ENCODE results near the gene NDUFS1. TPM values are rescaled to one million over a fixed set of nuclear protein-coding genes. Genes with fewer than 3 reads are reported as not detected.

The NDUFS1 gene
- total and polyA plus RNA-seq, 2 donors (not counting 1 experiment from before 2014, with no cell fraction given) = 12.3 to 46.3 TPM

DNA sequence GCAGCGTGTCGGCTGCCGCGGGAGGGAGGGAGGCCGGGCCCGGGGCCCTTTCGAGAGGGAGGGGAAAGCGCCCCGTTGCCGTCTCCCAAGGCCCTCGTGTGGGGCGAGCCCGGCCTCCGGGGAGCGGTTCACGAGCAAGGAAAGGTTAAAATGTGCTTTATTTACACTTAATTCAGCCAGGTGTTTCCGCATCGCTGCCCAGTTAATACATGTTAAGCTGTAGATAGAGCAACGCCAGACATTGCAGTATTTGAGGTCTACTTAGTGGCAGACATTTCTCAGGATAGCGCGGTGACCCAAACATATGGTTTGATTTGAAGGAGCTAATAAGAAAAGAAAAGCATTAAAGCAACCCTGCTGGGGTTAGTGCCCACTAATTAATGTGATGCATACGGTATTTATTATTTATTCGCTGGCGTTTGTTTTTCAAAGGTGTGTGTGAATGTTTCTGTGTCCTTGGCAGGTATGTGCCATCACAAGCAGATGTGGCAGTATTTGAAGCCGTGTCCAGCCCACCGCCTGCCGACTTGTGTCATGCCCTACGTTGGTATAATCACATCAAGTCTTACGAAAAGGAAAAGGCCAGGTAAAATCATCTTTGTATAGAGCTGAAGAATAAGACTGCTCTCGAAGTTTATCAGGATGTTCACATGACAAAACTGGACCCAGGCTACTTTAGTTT, 1.0 kb upstream of the NDUFS1 start:
- Histone ChIP-seq H3K79me2 (ENCODE audit: control insufficient read depth, insufficient read depth, low read length) (peaks cover 55% of the 10 kb centered on the region), H2AFZ (ENCODE audit: insufficient read depth, low read depth, low read length, poor library complexity, severe bottlenecking) (peak overlapping the region; percentile 91), H3K9ac (ENCODE audit: low read length) (peak overlapping the region; percentile 78), H3K27ac (ENCODE audit: low read length in 2 of 2) (peak overlapping the region; percentile 75 to 90), H4K20me1 (ENCODE audit: control insufficient read depth, insufficient read depth, low read length, poor library complexity, severe bottlenecking) (peaks cover 17% of the 10 kb centered on the region), H3K36me3 (replicated peaks in 1 of 2; ENCODE audit: control extremely low read depth in 1 of 2, control insufficient read depth in 1 of 2, extremely low read depth in 1 of 2, insufficient read depth in 2 of 2, low read length in 1 of 2) (peaks cover 8 to 30% of the 10 kb centered on the region in 2 experiments), H3K4me3 (ENCODE audit: control extremely low read depth in 1 of 5, extremely low read depth in 1 of 5, insufficient read depth in 1 of 5, low read depth in 2 of 5, low read length in 4 of 5) (peak overlapping the region; percentile 70 to 97 (median 76)), H3K4me2 (replicated peaks; ENCODE audit: low read depth, low read length, poor library complexity, severe bottlenecking) (peak overlapping the region; percentile 79), H3K27me3 (replicated peaks in 1 of 4; ENCODE audit: control extremely low read depth in 1 of 4, control insufficient read depth in 3 of 4, insufficient read depth in 4 of 4, low read length in 3 of 4) (no peaks in the 10 kb centered on the region), H3K4me1 (ENCODE audit: control insufficient read depth in 2 of 2, insufficient read depth in 2 of 2, low read length in 2 of 2) (peaks cover 17 to 23% of the 10 kb centered on the region in 2 donors), H3K9me3 (ENCODE audit: control extremely low read depth in 1 of 3, control insufficient read depth in 2 of 3, insufficient read depth in 1 of 3, low read length in 2 of 3) (no peaks in the 10 kb centered on the region)
- TF ChIP-seq EZH2 (IDR thresholded peaks at IDR 0.05; ENCODE audit: borderline replicate concordance, insufficient read depth, low read depth, low read length, poor library complexity, severe bottlenecking) = no peak
- TF ChIP-seq CTCF (IDR thresholded peaks at IDR 0.05) = no peak
- 9% methylated on average over 27 of the region's 30 CpGs for WGBS (ENCODE audit: insufficient coverage)
- ATAC-seq (ENCODE audit: low read depth) (no peak), DNase-seq (no peak)
- Mint-ChIP-seq H3K9me3 (ENCODE audit: insufficient read depth) (no peaks in the 10 kb centered on the region), H3K27me3 (no peaks in the 10 kb centered on the region), H3K4me1 (peaks cover 44% of the 10 kb centered on the region), H3K4me3 (peak overlapping the region; percentile 90), H3K27ac (peak overlapping the region; percentile 93)
- intact Hi-C loops (cut with micrococcal nuclease) = loop anchor here (5.0 kb wide), 2 partner anchors 282 to 622 kb away; partner anchors contain the start of gene ADAM23
- ChIA-PET POLR2A (interaction anchor here (0.7 to 1.8 kb wide), 5 partner anchors 74 to 115 kb away, joined by 3 to 8 read pairs (median 3); partner anchors contain the start of gene INO80D), CTCF (interaction anchor here (1.3 kb wide), 1 partner anchor 99 kb away, joined by 3 read pairs; no protein-coding TSS in a partner anchor)

All from B cell (primary cell).